MM.1S (cell line): ENCODE results near the gene LRRC10.
A peak's percentile ranks its signal among the peaks of the same experiment; 100 is the strongest.
"Not testable (repeated sequence)": the region's sequence is repeated elsewhere in the genome, so short reads cannot be mapped to it uniquely, and the experiment has no call there.

Experiments
- DNase-seq: peaks from one replicate; pipeline ENCODE4 v3.0.0-alpha.2; 2015
- H2AFZ ChIP-seq: fragments of 300-600 bp; sonication (generic); 2 replicates; pipeline ENCODE4 v1.6.0; 2016; ENCODE audit warnings: antibody characterized with exemption, low read length
- H3F3A ChIP-seq: fragments of 300-600 bp; sonication (generic); 2 replicates; pipeline ENCODE4 v1.6.1; 2016; ENCODE audit warnings: mild to moderate bottlenecking, antibody characterized with exemption, low read length, moderate library complexity, mixed read lengths; ENCODE audit not compliant: insufficient read depth
- H3K27ac ChIP-seq: fragments of 300-600 bp; sonication (generic); 2 replicates; pipeline ENCODE4 v1.5.1; 2016; ENCODE audit warnings: mild to moderate bottlenecking, low read length
- H3K27me3 ChIP-seq: fragments of 300-600 bp; sonication (generic); replicated peaks from 2 replicates; pipeline ENCODE4 v1.6.0; 2016; ENCODE audit warnings: low read length; ENCODE audit not compliant: insufficient read depth
- H3K36me3 ChIP-seq: fragments of 300-600 bp; sonication (generic); replicated peaks from 2 replicates; pipeline ENCODE4 v1.6.1; 2016; ENCODE audit warnings: mild to moderate bottlenecking, low read length, mixed read lengths; ENCODE audit not compliant: insufficient read depth
- H3K4me1 ChIP-seq: fragments of 300-600 bp; sonication (generic); 2 replicates; pipeline ENCODE4 v1.6.1; 2016; ENCODE audit warnings: low read length, mixed read lengths
- H3K4me2 ChIP-seq: fragments of 300-600 bp; sonication (generic); 2 replicates; pipeline ENCODE4 v1.6.0; 2016; ENCODE audit warnings: low read depth, low read length
- H3K4me3 ChIP-seq: fragments of 300-600 bp; sonication (generic); 2 replicates; pipeline ENCODE4 v1.5.1; 2016; ENCODE audit warnings: low read length, mixed read lengths
- H3K79me2 ChIP-seq: fragments of 300-600 bp; sonication (generic); 2 replicates; pipeline ENCODE4 v1.6.1; 2016; ENCODE audit warnings: mixed run types, low read length, mixed read lengths
- H3K9ac ChIP-seq: fragments of 300-600 bp; sonication (generic); 2 replicates; pipeline ENCODE4 v1.6.1; 2016; ENCODE audit warnings: low read length, mixed read lengths
- H3K9me2 ChIP-seq: fragments of 300-600 bp; sonication (generic); replicated peaks from 2 replicates; pipeline ENCODE4 v1.6.1; 2016; ENCODE audit warnings: mild to moderate bottlenecking, low read length, mixed read lengths; ENCODE audit not compliant: insufficient read depth
- H3K9me3 ChIP-seq: fragments of 300-600 bp; sonication (generic); replicated peaks from 2 replicates; pipeline ENCODE4 v1.6.1; 2016; ENCODE audit warnings: mild to moderate bottlenecking, low read length, mixed read lengths; ENCODE audit not compliant: insufficient read depth
- H4K20me1 ChIP-seq: fragments of 300-600 bp; sonication (generic); 2 replicates; pipeline ENCODE4 v1.6.1; 2016; ENCODE audit warnings: mild to moderate bottlenecking, low read length, moderate library complexity, mixed read lengths; ENCODE audit not compliant: insufficient read depth
- EZH2 ChIP-seq: fragments of 300-600 bp; sonication (generic); optimal IDR thresholded peaks from 2 replicates; pipeline ENCODE3; 2017; ENCODE audit warnings: low read depth, mild to moderate bottlenecking, antibody characterized with exemption, low read length, mixed read lengths
- EZH2phosphoT487 ChIP-seq: fragments of 300-600 bp; sonication (generic); IDR thresholded peaks from 2 replicates; pipeline ENCODE4 v1.6.1; 2018; ENCODE audit warnings: antibody characterized with exemption, low read length
- TF ChIP-seq, protein P1 (sequence below): fragments of 300-600 bp; sonication (generic); IDR thresholded peaks from 2 replicates; pipeline ENCODE4 v1.5.1; 2016; ENCODE audit warnings: antibody characterized with exemption, low read length, mixed read lengths

The LRRC10 gene

DNA sequence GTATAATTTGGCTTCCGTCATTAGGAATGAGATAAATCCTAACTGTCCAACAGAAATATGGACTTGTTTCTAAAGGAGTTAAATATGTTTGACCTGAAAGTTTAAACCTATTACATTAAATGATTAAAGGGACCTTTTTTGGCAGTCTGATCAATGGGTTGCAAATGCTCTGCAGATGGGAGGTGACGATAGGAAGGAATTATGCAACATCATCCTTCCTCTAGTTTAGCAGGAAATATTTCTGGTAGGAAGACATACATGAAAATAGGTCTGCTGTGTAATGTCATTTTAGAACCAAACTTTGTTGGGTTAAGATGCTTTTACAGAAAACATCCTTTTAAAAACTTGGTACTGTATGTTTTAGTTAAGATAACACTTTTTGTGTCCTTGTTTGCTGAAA is 2.6 kb downstream of the LRRC10 start:
- no peaks in the 10 kb centered on the region for H3K4me1 ChIP-seq
- no peaks in the 10 kb centered on the region for H3F3A ChIP-seq
- no peak for DNase-seq
- H3K4me2 ChIP-seq, result no peak overlapping the region
- H3K27me3 ChIP-seq, result no peaks in the 10 kb centered on the region
- no peaks in the 10 kb centered on the region for H3K79me2 ChIP-seq
- H3K9me2 ChIP-seq, result no peaks in the 10 kb centered on the region
- no peak overlapping the region for H2AFZ ChIP-seq
- H3K9me3 ChIP-seq, result no peaks in the 10 kb centered on the region
- no peak overlapping the region for H3K4me3 ChIP-seq
- H3K9ac ChIP-seq, result no peak overlapping the region
- H3K36me3 ChIP-seq, result no peaks in the 10 kb centered on the region
- H3K27ac ChIP-seq, result no peak overlapping the region
- TF ChIP-seq, protein P1, sequence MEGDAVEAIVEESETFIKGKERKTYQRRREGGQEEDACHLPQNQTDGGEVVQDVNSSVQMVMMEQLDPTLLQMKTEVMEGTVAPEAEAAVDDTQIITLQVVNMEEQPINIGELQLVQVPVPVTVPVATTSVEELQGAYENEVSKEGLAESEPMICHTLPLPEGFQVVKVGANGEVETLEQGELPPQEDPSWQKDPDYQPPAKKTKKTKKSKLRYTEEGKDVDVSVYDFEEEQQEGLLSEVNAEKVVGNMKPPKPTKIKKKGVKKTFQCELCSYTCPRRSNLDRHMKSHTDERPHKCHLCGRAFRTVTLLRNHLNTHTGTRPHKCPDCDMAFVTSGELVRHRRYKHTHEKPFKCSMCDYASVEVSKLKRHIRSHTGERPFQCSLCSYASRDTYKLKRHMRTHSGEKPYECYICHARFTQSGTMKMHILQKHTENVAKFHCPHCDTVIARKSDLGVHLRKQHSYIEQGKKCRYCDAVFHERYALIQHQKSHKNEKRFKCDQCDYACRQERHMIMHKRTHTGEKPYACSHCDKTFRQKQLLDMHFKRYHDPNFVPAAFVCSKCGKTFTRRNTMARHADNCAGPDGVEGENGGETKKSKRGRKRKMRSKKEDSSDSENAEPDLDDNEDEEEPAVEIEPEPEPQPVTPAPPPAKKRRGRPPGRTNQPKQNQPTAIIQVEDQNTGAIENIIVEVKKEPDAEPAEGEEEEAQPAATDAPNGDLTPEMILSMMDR, result no peak
- TF ChIP-seq EZH2phosphoT487, result no peak
- TF ChIP-seq EZH2, result no peak
- no peaks in the 10 kb centered on the region for H4K20me1 ChIP-seq

GRCh38 chr12:69604275-69604674 is 6.4 kb downstream of the LRRC10 start:
- H3K27me3 ChIP-seq, H3F3A ChIP-seq, H3K79me2 ChIP-seq, H3K4me2 ChIP-seq, H3K4me3 ChIP-seq, H3K9me2 ChIP-seq, H3K4me1 ChIP-seq, DNase-seq, H4K20me1 ChIP-seq, H2AFZ ChIP-seq, H3K27ac ChIP-seq, H3K9me3 ChIP-seq, H3K9ac ChIP-seq: not testable (repeated sequence)
- H3K36me3 ChIP-seq, result peaks cover 18% of the 10 kb centered on the region

- peaks cover 18% of the 10 kb centered on the region for H3K36me3 ChIP-seq
- DNase-seq, H3K27me3 ChIP-seq, H3K4me3 ChIP-seq, H3K4me1 ChIP-seq, H2AFZ ChIP-seq, H3F3A ChIP-seq, H3K9ac ChIP-seq, H4K20me1 ChIP-seq, H3K9me2 ChIP-seq, H3K4me2 ChIP-seq, H3K79me2 ChIP-seq, H3K9me3 ChIP-seq, H3K27ac ChIP-seq: not testable (repeated sequence)
Measured at GRCh38 chr12:69603556-69603955, 7.2 kb downstream of the LRRC10 start.

- H3K27ac ChIP-seq, result no peak overlapping the region
- no peaks in the 10 kb centered on the region for H3K27me3 ChIP-seq
- no peaks in the 10 kb centered on the region for H4K20me1 ChIP-seq
- no peak for TF ChIP-seq EZH2
- TF ChIP-seq, protein P1, result 0 out of 2 replicates have a peak, but pooled peaks have one; percentile 11
- no peaks in the 10 kb centered on the region for H3K9me3 ChIP-seq
- no peak for DNase-seq
- peaks cover 20% of the 10 kb centered on the region for H3K36me3 ChIP-seq
- no peaks in the 10 kb centered on the region for H3F3A ChIP-seq
- H3K79me2 ChIP-seq, result no peaks in the 10 kb centered on the region
- no peaks in the 10 kb centered on the region for H3K9me2 ChIP-seq
- H3K4me1 ChIP-seq, result no peaks in the 10 kb centered on the region
- H3K9ac ChIP-seq, result no peak overlapping the region
- H2AFZ ChIP-seq, result no peak overlapping the region
- no peak overlapping the region for H3K4me2 ChIP-seq
- H3K4me3 ChIP-seq, result no peak overlapping the region
Measured at GRCh38 chr12:69602954-69603353, 7.8 kb downstream of the LRRC10 start.
